Kasumi-1 (cell line): ENCODE results near the gene ATP6AP2.
A peak's percentile ranks its signal among the peaks of the same experiment; 100 is the strongest.

Experiments
- DNase-seq, 2 experiments: peaks; one replicate each; lab custom pipeline; 2025; lab: John Stamatoyannopoulos, UW

The ATP6AP2 gene

DNA sequence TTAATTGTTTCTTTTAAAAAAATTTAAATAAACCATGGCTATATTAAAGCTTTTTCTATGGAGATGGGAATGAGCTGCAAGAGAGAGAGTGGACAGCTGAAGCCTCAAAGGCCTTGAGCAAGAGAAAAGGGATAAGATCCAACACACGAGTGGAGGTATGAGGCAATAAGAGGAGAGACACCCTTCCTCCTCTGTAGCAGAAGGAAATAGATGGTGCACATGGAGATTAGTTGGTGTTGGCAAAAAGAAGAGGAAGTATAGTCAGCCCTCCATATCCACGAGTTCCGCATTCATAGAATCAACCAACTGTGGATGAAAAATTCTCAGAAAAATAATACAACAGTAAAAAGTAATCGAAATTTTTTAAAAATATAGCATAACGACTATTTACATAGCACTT, 63.4 kb downstream of the ATP6AP2 start:
- DNase-seq: peak; percentile 74 to 83

DNA sequence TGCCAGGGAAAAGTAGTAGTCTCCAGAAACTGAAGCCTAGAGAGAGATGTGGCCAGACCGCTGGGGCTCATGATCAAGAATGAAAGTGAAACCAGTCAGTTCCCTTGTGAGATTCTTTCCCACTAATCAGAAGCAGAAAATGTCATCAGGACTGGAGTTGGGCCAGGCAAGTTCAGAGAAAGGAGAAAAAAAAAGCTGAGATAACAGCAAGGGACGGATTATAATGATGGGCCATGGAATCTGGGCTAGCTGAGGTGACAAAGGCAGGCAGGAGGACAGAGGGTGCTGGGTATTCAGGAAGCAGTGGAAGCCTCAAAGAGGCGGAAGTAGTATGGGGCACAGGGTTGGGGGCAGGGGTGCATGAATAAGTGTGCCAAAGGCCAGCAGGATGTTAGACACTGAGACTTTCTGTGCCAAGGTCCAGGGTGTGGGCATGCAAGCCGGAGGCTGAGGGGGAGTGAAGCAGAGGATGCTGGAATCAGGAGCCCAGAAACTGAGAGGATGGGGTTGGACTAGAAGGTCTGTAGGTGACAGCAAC, 64.1 kb downstream of the ATP6AP2 start:
- peak; percentile 60 to 70 for DNase-seq

DNA sequence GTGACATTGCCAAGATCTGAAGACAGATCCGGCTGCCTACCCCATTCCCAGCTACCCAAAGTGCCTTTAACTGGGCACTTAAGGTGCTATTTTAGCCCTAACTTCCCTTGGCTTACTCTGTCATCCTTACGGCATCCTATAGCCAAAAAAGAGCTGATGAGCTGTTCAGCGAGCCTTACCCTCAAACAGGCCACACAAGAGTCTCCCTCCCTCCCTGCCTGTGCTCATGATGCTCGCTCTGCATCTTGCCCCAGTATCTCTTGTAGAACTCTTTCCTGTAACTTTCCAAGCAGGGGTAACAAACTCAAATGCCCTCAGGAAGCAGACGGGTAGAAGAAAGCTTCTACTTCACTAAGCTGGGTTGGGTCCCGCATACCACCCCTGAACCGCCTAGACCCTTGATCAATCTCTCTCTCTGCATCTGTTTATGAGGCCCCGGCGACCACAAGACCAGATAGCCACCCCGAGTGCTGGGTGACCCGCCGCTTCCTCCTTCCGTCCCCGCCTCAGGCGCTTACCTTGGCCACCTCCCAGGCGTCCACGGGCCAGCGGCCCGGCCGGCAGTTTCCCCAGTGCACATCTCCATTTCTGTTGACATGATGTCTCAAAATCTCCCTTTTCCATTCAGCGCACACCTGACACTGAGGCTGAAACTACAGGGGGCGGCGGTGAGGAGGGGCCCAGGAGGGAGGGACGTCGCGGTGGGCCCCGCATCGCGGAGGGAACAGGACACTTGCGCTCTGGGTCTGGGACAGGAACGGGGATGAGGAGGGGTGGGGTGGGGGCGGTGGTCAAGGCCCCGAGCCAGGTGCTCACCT, 65.9 kb downstream of the ATP6AP2 start:
- peak in 1 of 2 experiments; percentile 2 for DNase-seq

DNA sequence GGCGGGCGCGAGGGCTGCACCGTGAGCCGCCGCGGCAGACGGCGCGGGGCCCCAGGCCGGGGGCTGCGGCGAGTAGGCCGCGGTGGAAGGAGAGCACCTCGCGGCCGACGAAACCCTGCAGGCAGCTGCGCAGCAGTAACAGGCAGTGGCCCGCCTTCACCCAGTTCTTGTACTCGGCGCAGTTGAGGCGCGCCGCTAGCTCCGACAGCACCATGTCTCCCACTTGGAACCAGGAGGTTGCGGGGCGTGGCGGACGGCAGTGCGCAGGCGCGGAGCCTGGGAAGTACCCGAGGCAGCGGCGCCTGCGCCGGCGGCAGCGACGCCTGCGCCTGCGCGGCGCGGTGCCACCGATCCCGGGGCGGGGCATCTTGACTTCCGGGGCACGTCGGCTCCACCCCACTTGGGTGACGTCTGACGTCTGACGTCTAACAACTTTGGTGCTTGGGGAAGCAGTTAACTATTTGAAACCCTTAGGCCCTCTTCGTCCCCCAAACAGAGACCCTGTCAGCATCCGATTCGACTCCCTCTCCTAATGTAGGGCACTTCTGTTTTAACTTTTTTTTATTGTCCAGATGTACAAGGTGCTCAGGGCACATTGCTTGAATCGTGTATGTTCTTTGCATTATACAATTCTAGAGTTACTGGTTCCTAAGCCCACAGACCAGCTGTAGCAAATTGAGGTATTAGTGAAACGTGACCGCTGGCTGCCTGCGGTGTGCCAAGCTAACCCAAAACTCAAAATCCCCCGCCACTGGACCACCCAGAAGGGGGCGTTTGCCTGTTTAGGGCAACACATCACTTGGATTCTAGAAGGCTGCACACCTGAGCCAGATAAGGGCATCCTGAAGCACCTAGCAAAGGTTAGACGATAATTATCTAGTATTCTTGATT, 66.8 kb downstream of the ATP6AP2 start, which contains the start of gene CXorf38:
TSS of gene CXorf38 (minus strand) at position 255 of the 891 bp plus-strand sequence. CDS start at position 214, 41 bp downstream.
- DNase-seq: peak; percentile 46 to 77

DNA sequence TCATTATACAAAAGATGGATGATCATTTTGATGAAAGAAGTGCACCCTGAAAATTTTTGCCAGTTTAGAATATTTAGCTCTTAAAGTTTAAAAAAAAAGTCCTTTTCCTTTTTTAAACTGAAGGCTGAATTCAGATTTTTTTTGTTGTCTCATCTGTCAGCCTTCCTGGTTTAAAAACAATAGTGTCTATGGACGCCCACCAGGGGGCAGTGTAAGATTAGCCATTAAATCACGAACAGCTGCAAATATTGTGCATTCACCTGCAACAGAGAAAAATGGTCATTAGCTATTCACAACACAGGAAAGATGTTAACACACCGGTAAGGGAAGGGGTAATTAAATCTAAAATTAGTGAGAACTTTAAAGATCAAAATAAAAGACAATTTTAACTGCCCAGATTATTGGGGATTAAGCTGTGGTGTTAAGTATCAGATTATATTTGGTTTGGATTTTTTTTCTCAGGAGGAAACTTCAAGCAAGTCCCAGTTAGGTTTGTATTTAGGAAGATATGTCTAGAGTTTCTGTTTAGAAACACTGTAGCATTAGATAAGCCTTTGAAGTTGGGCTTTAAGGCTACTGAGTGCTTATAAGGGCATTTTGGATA, 71.0 kb downstream of the ATP6AP2 start:
- DNase-seq: peak; percentile 27 to 51

DNA sequence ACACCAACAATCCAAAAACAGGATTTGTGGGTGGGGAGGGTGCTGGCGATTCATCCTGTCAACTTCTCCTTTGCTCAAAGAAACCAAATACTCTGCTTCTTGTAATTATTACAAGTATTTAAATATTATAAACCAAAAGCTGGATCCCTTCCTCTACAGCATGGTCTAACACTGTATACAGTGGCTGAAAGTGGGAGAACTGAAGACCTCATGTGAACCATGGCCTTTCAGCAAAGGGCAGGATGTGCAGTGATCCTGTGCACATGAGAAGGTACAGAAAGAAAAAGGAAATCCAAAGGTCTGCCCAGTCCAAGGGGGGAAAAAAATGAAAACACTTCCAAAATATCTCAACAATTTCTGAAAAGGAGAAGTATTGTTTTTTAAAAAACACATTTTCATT, 71.9 kb downstream of the ATP6AP2 start:
- DNase-seq: no peak

DNA sequence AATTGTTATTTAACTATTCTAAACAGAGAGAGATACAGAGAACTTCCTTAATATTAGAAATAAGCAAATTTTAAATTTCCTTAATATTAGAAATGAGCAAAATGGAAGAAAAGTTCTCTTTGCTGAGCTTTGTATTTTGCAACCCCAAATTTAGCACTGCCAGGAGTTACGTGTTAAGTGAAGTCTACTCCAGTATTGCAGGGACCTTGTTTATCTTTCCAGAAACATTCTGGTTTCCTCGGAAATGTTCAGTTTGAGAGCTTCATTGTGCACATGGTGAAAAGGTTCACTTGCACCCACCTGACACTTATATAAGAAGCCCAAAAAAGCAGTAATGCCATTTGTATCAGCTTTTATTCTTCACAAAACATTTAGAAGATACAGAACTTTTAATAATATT, 72.8 kb downstream of the ATP6AP2 start:
- DNase-seq: no peak
